Subcutaneous preadipocyte (primary cell): ENCODE measurements around the gene CACNG8. TPM values are rescaled to one million over a fixed set of nuclear protein-coding genes. Genes with fewer than 3 reads are reported as not detected.

Experiments
- small RNA-seq: library from RNA; depleted of rRNA; stranded (forward); fragments of <200 nt; gene quantifications from one replicate; pipeline ENCODE3, GENCODE V24; 2012
- total RNA-seq: library from RNA; depleted of rRNA; stranded (reverse); fragments of >200 nt; gene quantifications from 2 replicates; pipeline ENCODE4 v1.2.3, GENCODE V29; 2012

Gene CACNG8
- total RNA-seq, result 0.20 TPM in 1 of 2 replicates, not detected in the other

GRCh38 chr19:53962887-53963431 lies at the start of gene CACNG8:
Gene CACNG8, plus strand, starts transcription at chr19:53962937.

GRCh38 chr19:53991224-53992113 lies 28.7 kb downstream of the CACNG8 start, which contains the start of gene CACNG6:
Gene CACNG6, plus strand, starts transcription at chr19:53991637. Its CDS starts 1,241 bp downstream, at chr19:53992878.

Small RNAs within 50 kb of the gene (small RNA-seq; reads per million reads assigned to genes)
- not detected for gene AC012314.20

Other genes with a start within 250 kb of the CACNG8 start
- not detected in 2 replicates for gene NLRP12, start 138.6 kb upstream of the CACNG8 start, total RNA-seq
- 15.1 and 23.7 TPM in 2 replicates for gene MYADM, start 95.1 kb upstream of the CACNG8 start, total RNA-seq
- gene PRKCG, start 80.7 kb upstream of the CACNG8 start, total RNA-seq, result not detected in 2 replicates
- 0.98 TPM in 1 of 2 replicates, not detected in the other for gene CACNG7, start 53.7 kb upstream of the CACNG8 start, total RNA-seq
- gene CACNG6, start 28.7 kb downstream of the CACNG8 start, total RNA-seq, result not detected in 2 replicates
- gene VSTM1, start 101.0 kb downstream of the CACNG8 start, total RNA-seq, result not detected in 2 replicates
- gene TARM1, start 118.4 kb downstream of the CACNG8 start, total RNA-seq, result not detected in 2 replicates
- gene OSCAR, start 137.9 kb downstream of the CACNG8 start, total RNA-seq, result under 0.01 and 0.20 TPM in 2 replicates
- gene NDUFA3, start 139.9 kb downstream of the CACNG8 start, total RNA-seq, result 9.9 and 12.1 TPM in 2 replicates
- 8.4 and 10.3 TPM in 2 replicates for gene TFPT, start 152.7 kb downstream of the CACNG8 start, total RNA-seq
- gene PRPF31, start 152.8 kb downstream of the CACNG8 start, total RNA-seq, result 49.6 and 55.5 TPM in 2 replicates
- 7.3 and 9.2 TPM in 2 replicates for gene CNOT3, start 174.8 kb downstream of the CACNG8 start, total RNA-seq
- gene LENG1, start 196.8 kb downstream of the CACNG8 start, total RNA-seq, result 4.3 and 4.8 TPM in 2 replicates
- not detected in 2 replicates for gene TMC4, start 210.2 kb downstream of the CACNG8 start, total RNA-seq
- 30.9 and 32.0 TPM in 2 replicates for gene MBOAT7, start 226.6 kb downstream of the CACNG8 start, total RNA-seq
- gene TSEN34, start 228.4 kb downstream of the CACNG8 start, total RNA-seq, result 60.8 and 64.7 TPM in 2 replicates
- 1,299 and 2,011 TPM in 2 replicates for gene RPS9, start 237.9 kb downstream of the CACNG8 start, total RNA-seq